Ecto neural progenitor cell (in vitro differentiated cells): ENCODE data around the gene SEMA3B.
A peak's percentile ranks its signal among the peaks of the same experiment; 100 is the strongest.
"Not testable (repeated sequence)": the region's sequence is repeated elsewhere in the genome, so short reads cannot be mapped to it uniquely, and the experiment has no call there.

Source experiments
- DNase-seq: peaks from one replicate; pipeline ENCODE4 v3.0.0-alpha.2; 2018; ENCODE audit warnings: low spot score

The SEMA3B gene

DNA sequence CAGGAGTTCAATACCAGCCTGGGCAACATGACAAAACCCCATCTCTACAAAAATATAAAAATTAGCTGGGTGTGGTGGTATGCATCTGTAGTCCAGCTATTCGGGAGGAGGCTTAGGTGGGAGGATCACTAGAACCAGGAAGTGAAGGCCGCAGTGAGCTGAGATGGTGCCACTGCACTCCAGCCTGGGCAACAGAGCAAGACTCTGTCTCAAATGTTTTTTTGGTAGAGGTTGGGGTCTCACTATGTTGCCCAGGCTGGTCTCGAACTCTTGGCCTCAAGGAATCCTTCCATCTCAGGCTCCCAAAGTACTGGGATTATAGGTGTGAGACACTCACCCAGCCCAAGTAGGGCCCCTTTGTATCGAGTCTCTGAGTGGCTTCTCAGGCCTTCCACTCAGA lies 25.1 kb downstream of the SEMA3B start:
- no peak for DNase-seq

DNA sequence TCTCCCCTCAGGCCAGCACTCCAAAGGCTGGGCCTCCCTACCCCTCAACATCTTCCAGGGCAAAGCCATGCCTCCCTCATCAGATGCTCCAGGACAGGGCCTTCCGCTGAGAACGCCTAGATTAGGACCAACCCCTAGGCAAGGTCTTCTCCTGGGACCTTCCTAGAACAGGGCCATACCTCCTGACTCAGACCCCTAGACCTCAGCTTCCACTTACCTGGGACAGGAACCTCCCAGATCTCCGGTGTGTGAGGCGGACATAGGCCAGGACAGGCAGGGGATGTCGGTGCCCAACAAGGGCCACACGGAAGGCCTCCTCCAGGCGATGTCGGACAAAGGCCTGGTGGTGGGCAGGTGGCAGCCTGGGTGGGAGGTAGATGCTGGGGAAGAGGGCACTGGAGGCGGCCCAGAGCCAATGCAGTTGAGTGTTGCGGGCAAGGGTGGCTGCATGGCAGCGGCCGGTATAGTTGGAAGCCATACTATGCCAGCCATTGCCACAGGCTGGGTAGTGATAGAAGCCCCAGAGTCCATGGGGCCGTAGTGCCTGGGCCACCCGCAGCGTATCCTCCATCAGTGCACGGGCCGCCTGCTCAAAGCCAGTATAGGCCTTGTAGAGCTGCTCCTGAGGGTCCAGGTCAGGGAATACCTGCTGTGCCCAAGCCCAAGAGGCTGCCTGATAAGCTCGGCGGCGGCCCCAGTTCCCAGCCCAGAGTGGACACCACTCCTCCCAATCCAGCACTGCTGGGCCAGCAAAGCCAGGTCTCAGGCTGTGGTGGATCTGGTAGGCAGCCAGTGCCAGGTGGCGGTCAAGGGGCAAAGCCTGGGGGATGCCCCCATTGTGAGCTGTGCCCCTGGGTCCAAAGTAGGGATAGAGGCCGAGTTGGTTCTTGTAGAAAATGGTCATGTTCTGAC lies 25.8 kb downstream of the SEMA3B start:
- DNase-seq = peak; percentile 41

DNA sequence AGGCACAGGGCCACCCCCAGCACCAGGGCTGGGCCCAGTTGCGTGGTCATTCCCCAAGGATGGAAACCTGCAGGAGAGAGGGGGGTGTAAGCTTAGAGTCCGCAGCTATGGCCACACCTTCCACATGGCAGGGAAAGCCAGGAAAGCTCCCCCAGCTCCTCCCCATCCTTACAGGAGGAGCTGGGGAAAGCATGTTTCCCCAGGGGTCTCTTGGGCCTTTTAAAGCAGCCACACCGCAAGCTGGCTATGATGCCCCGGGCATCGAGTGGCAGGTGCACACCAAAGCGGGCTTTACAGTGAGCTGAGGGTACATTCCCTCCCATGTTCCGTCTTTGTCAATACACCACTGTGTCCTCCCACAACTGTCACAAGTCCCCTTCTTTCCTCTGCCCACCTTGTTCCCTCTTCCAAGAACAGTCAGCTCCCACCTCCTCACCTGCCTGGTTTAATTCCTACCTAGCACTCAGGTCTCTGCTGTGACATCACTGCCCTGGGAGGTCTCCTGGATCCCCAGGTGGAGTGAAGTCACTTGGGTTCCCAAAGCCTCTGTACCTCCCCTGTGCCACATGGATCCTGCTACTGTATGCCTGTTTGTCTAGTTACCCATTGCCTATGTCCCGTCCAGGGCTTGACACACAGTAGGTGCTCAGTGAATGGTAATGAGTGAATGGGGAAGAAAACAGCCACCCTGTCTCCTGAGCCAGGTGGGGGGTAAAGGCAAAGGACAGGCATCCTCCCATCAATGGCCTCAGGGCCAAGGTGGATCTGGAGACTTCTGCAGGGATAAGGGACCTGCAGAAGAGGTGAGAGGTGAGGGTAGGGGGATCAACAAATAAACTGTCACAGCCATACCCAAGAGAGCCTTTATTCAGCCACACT lies 26.8 kb downstream of the SEMA3B start:
- peak; percentile 37 for DNase-seq

DNA sequence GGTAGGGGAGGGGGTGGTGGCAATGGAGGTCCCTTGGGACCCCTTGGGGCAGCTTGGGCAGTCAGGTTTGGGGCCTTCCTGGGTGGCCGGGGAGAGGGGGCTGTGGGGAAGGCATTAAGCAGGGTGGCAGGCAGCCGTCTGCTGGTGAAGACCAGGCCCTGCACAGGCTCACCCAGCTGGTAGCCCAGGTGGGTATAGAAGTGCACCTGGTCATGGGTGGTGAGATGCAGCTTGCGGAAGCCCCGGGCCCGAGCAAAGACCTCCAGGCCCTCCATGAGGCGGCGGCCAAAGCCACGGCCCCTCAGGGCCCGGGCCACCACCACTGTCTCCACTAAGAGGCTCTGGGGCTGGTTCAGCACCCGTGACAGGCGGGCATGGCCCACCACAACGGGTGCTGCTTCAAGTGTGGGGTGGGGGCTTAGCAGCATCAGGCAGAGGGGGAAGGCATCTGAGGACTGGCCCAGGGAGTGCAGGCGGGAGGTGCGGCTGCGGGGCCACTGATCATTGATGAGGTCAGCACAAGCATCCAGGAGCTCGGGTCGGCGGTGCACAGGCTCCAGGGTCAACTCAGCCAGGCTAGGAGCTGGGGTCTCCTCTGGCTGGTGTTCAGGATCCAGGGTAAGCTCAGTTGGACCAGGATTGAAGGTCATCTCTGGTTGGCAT lies 27.9 kb downstream of the SEMA3B start:
- DNase-seq = peak; percentile 45

DNA sequence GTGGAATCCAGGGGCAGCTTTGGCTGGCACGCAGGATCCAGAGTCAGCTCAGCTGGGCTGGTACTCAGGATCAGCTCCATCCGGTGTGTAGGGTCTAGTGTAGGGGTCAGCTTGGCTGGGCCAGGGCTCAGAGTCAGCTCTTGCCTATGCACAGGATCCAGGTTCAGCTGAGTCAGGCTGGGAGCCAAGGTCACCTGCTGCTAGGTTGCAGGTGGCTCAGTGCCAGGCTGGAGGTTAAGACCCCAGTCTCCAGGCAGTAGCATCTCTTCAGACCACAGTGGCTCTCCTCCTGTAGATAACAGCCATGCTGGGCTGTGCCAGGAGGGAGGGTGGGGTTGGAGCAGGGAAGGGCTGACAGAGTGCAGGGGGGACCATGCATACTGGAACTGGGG lies 28.4 kb downstream of the SEMA3B start:
- no peak for DNase-seq

DNA sequence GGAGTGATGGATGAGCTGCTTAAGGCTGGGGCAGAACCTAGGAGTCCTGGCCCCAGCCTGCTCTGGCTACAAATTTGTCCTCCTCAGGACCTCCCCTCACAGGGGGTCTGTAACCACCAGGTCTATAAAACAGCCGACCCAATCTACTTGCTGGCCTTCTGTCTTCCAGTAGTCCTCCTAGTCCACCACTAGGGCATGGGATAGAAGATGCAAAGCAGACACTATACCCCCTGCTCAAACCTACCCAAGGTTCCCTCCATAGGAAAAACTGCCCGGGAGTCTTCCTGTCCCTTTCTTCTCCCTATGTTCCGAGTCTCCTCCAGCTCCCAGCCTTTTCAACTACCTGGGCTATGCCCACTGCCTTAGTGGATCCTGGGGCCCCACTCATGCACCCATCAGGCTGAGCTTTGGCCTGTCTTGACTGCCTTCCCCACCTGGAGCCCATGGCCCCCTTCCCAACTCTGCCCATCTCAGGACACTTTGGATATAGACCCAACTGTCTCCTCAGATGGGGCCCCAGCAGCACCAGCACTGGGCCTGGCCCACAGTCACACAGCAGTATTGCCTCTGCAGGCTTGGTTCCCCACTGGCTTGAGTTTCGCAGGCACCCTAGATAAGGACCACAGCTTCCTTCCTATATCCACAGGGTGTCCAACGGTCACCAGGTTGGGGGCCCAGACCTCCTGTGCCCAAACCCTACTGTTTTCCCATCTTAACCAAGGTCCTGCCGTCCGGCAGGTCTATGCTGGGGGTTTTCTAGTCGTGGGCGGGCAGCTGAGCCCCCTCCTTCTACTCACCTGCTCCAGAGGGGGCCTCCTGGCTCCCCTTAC lies 29.2 kb downstream of the SEMA3B start:
- DNase-seq = no peak

DNA sequence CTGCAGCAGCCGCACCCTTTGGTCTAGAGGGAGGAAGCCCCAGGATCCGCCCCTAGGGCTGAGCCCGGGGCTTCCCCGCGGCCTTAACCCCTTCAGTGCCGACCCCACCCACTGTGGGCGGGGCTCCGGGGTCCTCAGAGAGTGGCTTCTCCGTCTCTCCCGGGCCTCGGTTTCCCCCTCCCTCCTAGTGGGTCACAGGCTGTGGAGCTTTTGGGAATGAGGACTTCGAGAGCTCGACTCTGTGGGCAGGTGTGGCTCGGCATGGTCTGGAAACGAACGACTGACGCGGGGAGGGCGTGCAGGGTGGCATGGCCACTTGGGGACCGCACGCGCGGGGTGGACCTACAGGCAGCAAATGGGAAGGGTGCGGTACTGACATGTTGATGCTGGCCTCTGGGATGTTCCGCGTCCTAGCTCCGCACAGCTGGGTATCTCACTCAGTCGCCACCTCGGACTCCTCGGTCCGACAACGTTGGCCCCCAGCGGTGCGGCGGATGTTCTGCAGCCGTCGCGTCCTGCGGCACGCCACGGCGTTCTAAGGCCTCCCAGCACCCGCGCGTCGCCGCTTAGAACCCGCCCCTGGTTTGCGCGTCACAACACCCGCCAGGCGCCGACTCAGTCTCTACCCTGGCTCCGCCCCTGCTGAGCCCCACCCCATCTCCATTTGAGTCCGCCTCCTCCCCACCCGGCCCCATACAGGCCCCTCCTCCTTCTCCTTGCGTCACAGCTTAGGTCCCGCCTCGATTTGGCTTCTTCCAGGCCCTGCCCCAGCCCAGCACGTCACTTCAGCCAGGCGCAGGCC lies 30.1 kb downstream of the SEMA3B start, which contains the start of the genes HYAL3 and NAA80:
HYAL3 (minus strand) TSS at position 570 of the 802 bp plus-strand sequence. CDS start 3,803 bp downstream, outside the sequence.
NAA80 (minus strand) TSS at position 570 of the 802 bp plus-strand sequence. CDS start 1,942 bp downstream, outside the sequence.
- DNase-seq = peak; percentile 99

DNA sequence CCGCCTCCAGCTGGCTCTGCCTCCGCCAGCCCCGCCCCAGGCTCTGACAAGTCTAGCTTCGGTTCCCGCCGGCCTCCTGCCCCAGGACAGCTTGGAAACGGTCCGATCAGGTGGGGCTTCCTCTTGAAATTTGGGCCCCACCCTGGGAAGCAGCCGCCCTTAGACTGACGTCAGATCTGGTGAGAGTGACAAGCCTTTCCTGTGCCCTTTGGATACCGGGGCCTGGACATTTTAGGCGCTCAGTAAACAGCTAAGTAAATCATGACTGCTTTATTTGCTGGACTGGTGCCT lies 30.6 kb downstream of the SEMA3B start:
- no peak for DNase-seq

DNA sequence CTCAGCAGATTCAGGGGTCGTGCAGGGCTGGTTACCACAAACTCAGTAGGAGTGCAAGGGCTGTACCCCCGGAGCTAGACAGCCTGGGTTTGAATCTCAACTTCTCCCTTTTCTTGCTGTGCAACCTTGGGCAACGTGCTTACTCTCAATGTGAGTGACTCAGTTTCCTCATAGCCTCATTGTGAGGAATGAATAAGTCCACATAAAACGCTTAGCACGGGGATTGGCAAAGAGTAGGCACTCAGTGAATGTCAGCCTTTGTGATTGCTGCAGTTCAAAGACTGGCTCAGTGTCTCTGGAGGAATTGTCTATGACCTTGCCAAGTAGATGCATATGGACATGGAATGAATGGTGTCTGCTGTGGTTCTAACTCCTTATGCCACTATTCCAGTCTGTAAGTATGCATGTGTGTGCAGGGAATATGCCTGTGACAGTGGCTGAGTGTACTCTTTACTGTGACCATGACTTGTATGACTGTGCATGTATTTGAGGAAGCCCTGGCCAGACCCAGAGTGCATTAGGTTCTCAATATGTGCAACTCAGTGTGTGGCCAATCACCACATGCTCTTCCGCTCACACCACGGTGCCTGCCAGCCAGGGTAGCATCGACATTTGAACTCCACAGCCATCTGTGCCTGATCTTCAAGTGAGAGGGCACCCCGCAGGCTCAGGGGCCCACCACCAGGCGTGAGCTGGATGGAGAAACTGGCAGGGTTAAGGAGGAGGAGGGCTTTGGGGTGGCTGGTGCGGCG lies 31.2 kb downstream of the SEMA3B start:
- DNase-seq = no peak

DNA sequence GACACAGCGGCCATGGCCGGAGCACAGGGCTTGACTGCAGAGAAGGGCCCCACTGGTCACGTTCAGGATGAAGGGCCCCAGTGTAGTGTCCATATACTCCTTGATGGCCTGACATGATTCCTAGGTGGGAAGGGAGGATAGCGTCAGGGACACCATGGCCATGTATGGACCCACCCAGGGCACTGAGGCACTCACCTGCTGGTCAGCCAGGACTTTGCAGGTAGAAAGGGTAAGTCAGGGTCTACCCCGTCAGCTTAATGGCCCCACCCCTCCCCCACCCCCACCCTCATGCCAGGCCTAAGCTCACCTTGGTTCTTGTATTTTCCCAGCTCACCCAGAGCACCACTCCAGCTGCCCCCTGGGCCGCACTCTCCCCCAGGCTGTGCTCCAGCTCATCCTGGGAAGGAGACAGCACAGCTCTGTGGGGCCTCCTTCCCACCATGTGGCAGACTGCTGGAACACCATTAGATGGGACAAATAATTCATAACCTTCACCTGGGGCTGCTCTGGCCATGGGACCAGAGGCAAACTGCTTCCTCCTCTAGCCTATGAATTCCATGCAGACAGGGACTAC lies 31.8 kb downstream of the SEMA3B start:
- DNase-seq = peak; percentile 53

DNA sequence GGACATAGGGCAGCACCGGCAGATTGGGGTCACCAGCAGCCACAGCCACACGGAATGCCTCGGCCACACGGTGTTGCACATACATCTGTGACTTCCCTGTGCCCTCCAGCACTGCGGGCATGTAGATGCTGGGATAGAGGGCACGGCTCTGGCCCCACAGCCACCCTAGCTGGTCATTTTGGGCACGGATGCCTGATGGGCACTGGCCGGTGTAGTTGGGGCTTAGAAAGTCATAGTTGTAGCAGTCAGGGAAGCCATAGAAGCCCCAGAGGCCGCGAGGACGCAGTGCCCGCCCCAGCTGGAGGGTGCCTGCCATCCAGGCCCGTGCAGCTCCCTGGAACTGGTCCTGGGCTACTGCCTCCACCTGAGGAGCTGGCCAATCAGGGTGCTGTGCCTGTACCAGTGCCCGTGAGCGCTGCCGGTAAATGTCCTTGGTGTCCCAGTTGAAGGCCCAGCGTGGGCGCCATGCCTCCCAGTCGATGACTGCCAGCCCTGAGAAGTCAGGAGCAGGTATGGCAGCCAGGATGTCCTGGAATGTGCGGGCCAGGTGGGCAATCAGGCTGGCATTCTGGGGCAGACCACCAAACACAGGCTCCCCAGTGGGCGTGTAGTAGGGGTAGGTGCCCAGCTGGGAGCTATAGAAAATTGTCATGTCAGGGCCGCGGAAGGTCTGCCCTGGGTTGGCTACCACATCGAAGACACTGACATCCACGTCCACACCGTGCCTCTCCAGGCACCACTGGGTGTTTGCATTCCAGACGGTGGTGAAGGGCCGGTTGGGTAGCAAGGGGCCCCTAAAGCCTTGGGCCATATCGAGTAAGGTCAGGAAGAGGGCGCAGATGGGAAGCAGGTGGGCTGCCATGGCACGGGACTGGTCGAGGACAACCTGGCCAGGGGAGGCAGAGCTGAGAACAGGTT lies 33.4 kb downstream of the SEMA3B start:
- DNase-seq = peak; percentile 45

DNA sequence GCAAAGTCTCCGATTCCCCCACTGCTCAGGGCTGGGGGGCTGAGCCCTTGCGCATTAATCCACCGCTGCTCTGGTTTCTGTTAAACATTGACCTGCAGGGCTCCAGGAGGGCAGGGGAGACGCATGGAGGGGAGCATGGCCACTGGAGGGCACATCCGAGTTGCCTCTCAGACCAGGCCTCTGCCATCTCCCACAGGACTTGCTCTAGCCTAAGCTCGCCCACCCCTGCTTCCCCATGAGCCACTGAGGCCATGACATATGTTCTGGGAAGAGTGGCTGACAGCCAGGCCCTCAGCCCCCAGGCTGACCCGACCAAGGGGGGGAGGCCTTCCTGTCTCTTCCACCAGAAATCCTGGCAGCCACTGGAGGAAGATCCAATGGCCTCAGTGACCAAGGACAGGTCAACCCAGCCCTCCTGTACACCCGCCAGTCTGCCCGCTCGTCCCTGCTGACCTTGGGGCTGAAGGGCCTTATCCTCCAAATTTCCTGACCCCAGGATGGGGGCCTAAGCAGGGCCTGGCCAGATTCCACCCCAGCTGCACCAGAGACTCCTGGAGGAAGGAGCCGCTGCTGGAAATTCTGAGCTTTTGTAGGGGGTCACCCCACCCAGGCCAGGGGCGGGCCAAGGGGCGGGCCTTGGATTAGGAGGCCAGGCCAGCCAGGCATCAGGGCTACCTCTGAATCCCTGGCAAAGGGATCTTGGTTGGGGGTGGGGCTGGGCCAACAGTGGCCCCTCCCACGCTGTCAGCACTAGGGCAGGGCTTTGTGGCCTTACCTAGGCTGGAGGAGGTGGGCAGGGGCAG lies 34.3 kb downstream of the SEMA3B start, which contains the start of gene HYAL1:
HYAL1 (minus strand) TSS at position 562 of the 803 bp plus-strand sequence. CDS start 618 bp downstream, outside the sequence.
- DNase-seq = peak; percentile 67

DNA sequence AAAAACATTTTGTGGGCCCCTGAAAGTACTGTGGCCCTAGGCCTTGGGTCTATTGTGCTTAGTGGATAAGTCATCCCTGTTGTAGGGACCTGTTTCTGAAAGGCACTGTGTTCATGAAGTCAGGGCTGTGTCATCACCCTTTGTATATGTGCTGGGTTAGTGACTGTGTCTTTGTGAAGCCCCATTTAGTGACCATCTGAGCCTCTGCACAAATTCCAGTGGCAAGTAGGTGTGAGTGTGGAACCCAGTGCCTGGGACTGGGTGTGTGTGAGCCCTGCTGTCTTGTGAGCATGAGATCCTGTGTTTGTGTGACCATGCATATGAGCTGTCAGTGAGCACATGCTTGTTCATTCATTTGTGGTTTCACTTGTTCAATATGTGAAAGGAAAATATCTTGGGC lies 35.7 kb downstream of the SEMA3B start:
- no peak for DNase-seq

DNA sequence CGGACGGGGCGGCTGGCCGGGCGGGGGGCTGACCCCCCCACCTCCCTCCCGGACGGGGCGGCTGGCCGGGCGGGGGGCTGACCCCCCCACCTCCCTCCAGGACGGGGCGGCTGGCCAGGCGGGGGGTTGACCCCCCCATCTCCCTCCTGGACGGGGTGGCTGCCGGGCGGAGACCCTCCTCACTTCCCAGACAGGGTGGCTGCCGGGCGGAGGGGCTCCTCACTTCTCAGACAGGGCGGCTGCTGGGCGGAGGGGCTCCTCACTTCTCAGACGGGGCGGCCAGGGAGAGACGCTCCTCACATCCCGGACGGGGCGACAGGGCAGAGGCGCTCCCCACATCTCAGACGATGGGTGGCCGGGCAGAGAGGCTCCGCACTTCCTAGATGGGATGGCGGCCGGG lies 43.1 kb downstream of the SEMA3B start:
- DNase-seq = not testable (repeated sequence)

DNA sequence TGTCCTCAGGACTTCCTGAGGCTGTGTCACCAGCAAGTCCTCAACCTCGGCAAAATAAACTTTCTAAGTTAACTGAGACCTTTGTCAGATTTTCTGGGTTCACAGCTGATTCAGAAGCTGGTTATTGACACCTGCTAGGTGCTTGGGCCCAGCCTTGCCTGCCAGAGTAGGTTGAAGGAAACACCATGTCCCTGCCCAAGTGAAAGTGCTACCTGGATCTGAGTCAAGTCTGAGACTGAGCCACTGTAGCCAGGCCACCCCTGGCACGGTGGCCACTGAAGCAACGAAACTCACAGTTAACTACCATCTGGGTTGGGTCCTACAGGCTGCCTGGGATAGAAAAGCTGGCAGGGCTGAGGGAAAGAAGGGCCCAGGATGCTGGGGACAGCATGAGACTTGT lies 45.4 kb downstream of the SEMA3B start:
- no peak for DNase-seq

DNA sequence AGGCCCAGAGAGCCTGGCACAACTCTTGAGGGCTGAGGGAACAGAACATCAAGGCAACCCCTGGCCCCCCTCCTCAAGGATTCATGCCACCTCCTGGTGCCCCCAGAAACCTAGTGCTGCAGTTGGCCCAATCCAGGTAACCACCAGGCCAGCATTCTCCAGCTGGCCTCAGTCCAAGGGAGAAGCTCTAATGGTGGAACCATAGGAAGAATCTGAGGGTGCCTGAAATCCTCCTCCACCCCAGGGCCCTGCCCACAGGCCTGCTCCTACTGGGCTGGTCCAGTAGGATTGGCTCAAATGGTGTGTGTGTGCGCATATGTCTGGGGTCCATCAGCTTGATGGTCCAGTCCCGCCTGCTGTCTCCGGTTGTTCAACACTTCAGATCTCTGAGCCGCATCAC lies 45.9 kb downstream of the SEMA3B start:
- no peak for DNase-seq

DNA sequence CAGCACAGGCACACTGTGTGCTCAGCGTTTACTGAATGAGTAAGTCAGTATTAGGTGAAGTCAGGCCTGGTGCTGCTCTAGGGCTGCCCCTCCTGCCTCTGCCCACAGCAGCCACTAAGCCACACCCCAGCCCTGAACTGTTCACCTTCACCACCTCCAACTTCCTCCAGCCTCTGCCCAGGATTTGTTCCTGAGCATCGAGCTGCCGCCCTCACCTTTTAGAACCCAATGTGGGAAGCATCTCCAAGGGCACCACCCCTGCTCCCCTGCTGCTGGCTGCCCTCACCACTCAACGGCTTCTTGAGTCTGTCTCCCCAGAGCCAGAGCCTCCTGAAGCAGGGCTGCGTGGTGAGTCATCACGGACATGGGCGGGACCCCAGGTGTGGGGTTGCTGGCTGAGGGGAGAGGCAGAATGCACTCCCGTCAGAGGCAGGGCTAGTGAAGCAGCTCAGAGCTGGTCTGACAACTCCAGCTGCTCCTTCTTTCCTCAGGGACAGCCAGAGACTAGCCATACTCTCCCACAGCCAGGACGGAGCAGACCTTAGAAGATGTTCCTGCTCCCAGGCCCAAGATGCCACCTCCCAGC lies 47.8 kb downstream of the SEMA3B start:
- DNase-seq = no peak
